ENCODE results near the gene COLEC12. TPM values are rescaled to one million over a fixed set of nuclear protein-coding genes. Genes with fewer than 3 reads are reported as not detected.

Gene COLEC12
- total RNA-seq, 1 donor from 2014 or later, result 157 TPM

DNA sequence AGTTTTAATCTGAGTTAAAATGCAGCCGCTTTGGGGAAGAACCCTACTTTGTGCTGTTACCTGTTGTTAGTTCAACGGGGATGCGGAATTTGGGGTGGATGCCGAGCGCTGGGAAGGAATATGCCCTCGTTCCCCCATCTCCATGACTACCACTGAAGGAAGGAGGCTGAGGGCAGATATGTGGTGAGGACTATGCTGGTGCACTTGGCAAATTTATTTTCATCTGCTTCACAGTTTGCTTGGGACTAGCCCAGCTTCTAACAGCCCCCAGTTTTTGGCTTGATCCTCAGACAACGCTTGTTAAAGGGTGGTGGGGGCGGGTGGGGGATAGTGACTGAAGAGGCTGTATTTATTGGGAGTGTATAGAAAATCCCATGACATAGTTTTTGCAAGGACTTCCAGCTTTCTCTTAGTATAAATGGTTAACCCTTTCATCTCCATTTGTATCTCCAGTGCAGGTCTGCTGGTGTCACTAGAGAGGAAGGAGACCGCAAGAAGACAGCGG, 100.8 kb downstream of the COLEC12 start:
- peaks cover 3% of the 10 kb centered on the region for H3K4me1 Mint-ChIP-seq (ENCODE audit: unreplicated experiment)
- TF ChIP-seq, protein P1, sequence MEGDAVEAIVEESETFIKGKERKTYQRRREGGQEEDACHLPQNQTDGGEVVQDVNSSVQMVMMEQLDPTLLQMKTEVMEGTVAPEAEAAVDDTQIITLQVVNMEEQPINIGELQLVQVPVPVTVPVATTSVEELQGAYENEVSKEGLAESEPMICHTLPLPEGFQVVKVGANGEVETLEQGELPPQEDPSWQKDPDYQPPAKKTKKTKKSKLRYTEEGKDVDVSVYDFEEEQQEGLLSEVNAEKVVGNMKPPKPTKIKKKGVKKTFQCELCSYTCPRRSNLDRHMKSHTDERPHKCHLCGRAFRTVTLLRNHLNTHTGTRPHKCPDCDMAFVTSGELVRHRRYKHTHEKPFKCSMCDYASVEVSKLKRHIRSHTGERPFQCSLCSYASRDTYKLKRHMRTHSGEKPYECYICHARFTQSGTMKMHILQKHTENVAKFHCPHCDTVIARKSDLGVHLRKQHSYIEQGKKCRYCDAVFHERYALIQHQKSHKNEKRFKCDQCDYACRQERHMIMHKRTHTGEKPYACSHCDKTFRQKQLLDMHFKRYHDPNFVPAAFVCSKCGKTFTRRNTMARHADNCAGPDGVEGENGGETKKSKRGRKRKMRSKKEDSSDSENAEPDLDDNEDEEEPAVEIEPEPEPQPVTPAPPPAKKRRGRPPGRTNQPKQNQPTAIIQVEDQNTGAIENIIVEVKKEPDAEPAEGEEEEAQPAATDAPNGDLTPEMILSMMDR (IDR thresholded peaks at IDR 0.05; ENCODE audit: unreplicated experiment), result no peak
- no peak overlapping the region for H3K27ac Mint-ChIP-seq (ENCODE audit: unreplicated experiment)
- peaks cover 4% of the 10 kb centered on the region for H3K27me3 Mint-ChIP-seq (ENCODE audit: unreplicated experiment)
- peak overlapping the region; percentile 27 for H3K4me3 Mint-ChIP-seq (ENCODE audit: unreplicated experiment)
- no peaks in the 10 kb centered on the region for H3K9me3 Mint-ChIP-seq (ENCODE audit: unreplicated experiment)
- DNase-seq (ENCODE audit: low spot score), result no peak
- H3K36me3 Mint-ChIP-seq (ENCODE audit: low read depth, unreplicated experiment), result peaks cover 25% of the 10 kb centered on the region

DNA sequence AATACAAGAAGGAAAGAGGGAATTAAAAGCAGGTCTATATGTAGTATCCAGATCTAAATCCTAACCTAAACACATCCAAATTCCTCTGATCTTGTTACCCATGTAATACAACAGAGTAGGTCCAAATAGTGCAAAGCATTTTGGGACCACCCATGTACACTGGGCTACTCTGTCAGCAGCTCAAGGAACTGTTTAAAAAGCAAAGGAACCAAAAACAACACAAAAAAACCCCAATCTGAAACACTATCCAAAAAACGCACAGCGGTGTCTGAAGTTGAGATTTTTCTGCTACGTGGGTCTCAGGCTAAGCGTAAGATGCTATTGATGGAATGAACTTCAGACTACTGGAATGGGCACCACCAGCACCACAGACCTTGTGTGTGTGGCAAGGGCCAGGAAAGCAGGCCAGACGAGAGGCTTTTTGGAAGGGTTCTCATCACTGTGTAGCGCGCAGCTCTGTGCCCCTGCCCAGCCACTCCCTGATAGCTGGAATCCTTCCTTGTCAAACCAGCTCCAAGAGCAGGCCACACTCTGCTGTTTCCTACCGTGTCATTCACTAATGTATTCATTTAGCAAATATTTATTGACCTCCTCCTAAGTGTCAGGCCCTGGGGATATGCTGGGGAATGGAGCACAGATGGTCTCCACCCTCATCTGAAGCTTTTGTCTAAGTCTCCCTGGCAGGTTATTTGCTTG, 101.4 kb downstream of the COLEC12 start:
- no peak overlapping the region for H3K4me3 Mint-ChIP-seq (ENCODE audit: unreplicated experiment)
- peaks cover 3% of the 10 kb centered on the region for H3K4me1 Mint-ChIP-seq (ENCODE audit: unreplicated experiment)
- H3K36me3 Mint-ChIP-seq (ENCODE audit: low read depth, unreplicated experiment), result peaks cover 24% of the 10 kb centered on the region
- no peak overlapping the region for H3K27ac Mint-ChIP-seq (ENCODE audit: unreplicated experiment)
- peaks cover 4% of the 10 kb centered on the region for H3K27me3 Mint-ChIP-seq (ENCODE audit: unreplicated experiment)
- no peak for DNase-seq (ENCODE audit: low spot score)
- H3K9me3 Mint-ChIP-seq (ENCODE audit: unreplicated experiment), result no peaks in the 10 kb centered on the region
- TF ChIP-seq, protein P1 (IDR thresholded peaks at IDR 0.05; ENCODE audit: unreplicated experiment), result no peak

DNA sequence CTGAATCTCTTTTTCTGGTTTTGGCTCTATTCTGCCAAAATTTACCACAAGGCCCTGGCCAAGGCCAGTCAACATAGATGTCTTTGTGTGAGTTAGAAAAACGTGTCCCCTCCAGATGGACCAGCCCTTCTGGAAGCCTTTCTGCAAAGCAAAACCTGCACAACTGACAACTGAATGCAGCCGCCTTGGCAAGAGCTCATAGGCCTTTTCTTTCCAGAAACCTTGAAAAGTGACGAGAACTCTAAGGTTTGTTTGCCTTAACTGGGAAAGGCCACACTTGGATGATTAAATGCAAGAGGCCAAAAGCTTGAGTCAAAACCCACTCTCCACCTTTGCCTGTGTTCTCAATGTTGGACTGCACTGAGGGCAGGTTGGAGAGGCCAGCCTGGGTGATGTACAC, 103.9 kb downstream of the COLEC12 start:
- H3K36me3 Mint-ChIP-seq (ENCODE audit: low read depth, unreplicated experiment), result peaks cover 5% of the 10 kb centered on the region
- H3K9me3 Mint-ChIP-seq (ENCODE audit: unreplicated experiment), result no peaks in the 10 kb centered on the region
- no peak overlapping the region for H3K4me3 Mint-ChIP-seq (ENCODE audit: unreplicated experiment)
- no peak for DNase-seq (ENCODE audit: low spot score)
- peak overlapping the region; percentile 37 for H3K27ac Mint-ChIP-seq (ENCODE audit: unreplicated experiment)
- H3K4me1 Mint-ChIP-seq (ENCODE audit: unreplicated experiment), result peaks cover 3% of the 10 kb centered on the region
- H3K27me3 Mint-ChIP-seq (ENCODE audit: unreplicated experiment), result peaks cover 2% of the 10 kb centered on the region
- TF ChIP-seq, protein P1 (IDR thresholded peaks at IDR 0.05; ENCODE audit: unreplicated experiment), result no peak

DNA sequence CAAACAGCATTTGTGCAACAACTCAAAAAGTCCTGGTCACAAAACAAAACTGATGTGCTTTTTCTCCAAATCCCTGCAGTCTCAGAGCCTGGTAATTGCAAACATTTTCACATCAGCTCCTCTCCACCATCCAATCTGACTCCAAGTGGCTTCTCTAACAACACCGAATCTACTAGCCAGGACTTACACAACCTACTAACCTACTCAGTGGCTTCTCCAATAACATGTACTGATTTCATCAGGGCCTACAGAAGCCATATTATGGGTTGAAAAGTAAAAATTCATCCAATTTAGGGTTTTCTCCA, 104.3 kb downstream of the COLEC12 start:
- no peaks in the 10 kb centered on the region for H3K9me3 Mint-ChIP-seq (ENCODE audit: unreplicated experiment)
- peaks cover 5% of the 10 kb centered on the region for H3K36me3 Mint-ChIP-seq (ENCODE audit: low read depth, unreplicated experiment)
- no peak for DNase-seq (ENCODE audit: low spot score)
- TF ChIP-seq, protein P1 (IDR thresholded peaks at IDR 0.05; ENCODE audit: unreplicated experiment), result no peak
- peak overlapping the region; percentile 37 for H3K27ac Mint-ChIP-seq (ENCODE audit: unreplicated experiment)
- peaks cover 2% of the 10 kb centered on the region for H3K27me3 Mint-ChIP-seq (ENCODE audit: unreplicated experiment)
- H3K4me1 Mint-ChIP-seq (ENCODE audit: unreplicated experiment), result peaks cover 3% of the 10 kb centered on the region
- no peak overlapping the region for H3K4me3 Mint-ChIP-seq (ENCODE audit: unreplicated experiment)

DNA sequence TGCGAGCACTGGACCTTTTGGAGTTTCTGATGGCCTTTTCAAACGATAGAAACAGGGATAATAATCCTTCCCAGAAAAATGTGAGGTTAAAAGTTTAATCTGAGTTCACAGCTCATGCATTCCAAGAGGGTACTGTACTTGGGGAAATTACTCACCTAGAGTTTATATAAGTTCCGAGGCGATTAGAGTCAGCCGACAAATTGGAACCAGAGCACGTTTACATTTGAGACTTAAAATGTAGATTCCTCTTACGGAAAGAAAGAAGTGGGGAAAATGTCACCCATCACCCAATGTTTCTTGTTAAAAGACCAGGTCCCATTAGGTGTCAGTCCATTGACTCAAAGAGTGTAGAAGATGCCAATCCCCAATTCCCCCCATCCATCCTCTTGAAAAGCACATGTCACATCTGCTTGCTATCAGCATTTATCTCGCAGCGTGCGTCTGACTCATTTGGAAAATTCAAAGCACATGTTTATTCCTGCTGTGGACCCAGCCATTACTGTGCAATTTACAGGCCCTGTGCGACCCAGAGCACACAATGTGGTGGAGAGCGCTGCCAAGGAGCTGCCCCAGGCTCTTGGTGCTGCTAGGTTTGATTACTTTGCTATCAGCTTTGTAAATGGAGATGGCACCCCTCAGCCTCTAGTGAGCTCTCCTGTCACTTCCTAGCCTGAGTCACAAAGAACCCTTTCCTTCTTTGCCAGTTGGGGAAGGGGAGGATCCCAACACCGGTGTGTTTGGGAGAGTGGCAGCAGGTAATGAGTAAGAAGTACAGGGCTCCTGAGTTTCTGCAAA, 104.8 kb downstream of the COLEC12 start:
- H3K4me3 Mint-ChIP-seq (ENCODE audit: unreplicated experiment), result no peak overlapping the region
- H3K4me1 Mint-ChIP-seq (ENCODE audit: unreplicated experiment), result peaks cover 3% of the 10 kb centered on the region
- no peak overlapping the region for H3K27ac Mint-ChIP-seq (ENCODE audit: unreplicated experiment)
- DNase-seq (ENCODE audit: low spot score), result no peak
- TF ChIP-seq, protein P1 (IDR thresholded peaks at IDR 0.05; ENCODE audit: unreplicated experiment), result no peak
- H3K27me3 Mint-ChIP-seq (ENCODE audit: unreplicated experiment), result peaks cover 2% of the 10 kb centered on the region
- H3K9me3 Mint-ChIP-seq (ENCODE audit: unreplicated experiment), result no peaks in the 10 kb centered on the region
- H3K36me3 Mint-ChIP-seq (ENCODE audit: low read depth, unreplicated experiment), result peaks cover 5% of the 10 kb centered on the region

Measured in endothelial cell (in vitro differentiated cells).